ENCODE measurements around the gene HYAL2. TPM values are rescaled to one million over a fixed set of nuclear protein-coding genes. Genes with fewer than 3 reads are reported as not detected.
A peak's percentile ranks its signal among the peaks of the same experiment; 100 is the strongest.

Gene HYAL2
- total and polyA plus RNA-seq, 9 of the 15 experiments (the other 6 are each of a cell fraction or from before 2014, with no cell fraction given): 0.36 to 22.7 (median 11.4) TPM; not detected in 1

DNA sequence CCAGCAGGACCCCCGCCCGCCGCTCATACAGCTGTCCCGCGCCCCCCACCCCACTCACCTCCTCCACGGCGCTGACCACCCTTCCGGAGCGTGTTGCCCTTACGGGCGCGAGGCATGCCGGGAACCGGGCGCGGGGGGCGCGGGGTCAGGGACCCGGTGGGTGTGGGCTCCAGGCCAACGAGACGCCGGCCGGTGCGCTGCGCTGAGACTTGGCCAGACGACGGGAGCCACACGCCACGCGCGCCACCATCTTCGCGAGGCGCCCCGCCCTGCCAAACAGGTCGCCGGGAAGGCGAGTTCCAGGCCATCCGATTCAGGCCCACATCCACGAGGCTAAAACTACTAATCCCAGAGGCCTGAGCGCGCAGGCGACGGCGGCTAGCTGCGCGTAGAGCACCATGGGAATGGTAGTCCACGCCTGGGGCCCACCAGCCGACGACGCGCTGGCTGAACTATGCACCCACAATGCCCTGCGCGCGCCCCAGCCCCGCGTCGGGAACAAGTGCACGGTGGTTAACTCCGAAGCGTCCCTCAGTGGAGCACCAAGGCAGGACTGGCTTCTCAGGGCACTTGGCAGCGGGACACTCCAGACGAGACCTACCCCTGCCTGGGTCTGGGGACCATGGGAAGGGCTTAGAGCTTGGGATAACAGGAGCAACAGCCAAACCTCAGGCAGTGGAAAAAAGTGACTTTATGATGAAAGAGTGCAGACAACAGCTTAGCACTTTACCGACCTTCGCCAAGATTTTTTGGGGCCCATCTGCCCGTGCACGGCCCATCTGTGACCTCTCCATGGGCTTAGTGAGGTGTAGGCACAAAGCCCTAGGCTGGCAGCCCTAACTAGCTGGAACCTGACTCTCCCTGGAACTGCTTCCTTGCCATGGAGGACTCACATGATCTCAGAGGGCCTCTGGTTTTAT, 30.1 kb downstream of the HYAL2 start, which contains the start of gene IFRD2 (continued):
- TF ChIP-seq, protein P1, sequence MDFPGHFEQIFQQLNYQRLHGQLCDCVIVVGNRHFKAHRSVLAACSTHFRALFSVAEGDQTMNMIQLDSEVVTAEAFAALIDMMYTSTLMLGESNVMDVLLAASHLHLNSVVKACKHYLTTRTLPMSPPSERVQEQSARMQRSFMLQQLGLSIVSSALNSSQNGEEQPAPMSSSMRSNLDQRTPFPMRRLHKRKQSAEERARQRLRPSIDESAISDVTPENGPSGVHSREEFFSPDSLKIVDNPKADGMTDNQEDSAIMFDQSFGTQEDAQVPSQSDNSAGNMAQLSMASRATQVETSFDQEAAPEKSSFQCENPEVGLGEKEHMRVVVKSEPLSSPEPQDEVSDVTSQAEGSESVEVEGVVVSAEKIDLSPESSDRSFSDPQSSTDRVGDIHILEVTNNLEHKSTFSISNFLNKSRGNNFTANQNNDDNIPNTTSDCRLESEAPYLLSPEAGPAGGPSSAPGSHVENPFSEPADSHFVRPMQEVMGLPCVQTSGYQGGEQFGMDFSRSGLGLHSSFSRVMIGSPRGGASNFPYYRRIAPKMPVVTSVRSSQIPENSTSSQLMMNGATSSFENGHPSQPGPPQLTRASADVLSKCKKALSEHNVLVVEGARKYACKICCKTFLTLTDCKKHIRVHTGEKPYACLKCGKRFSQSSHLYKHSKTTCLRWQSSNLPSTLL (IDR thresholded peaks at IDR 0.05): no peak
- TF ChIP-seq, protein P2, sequence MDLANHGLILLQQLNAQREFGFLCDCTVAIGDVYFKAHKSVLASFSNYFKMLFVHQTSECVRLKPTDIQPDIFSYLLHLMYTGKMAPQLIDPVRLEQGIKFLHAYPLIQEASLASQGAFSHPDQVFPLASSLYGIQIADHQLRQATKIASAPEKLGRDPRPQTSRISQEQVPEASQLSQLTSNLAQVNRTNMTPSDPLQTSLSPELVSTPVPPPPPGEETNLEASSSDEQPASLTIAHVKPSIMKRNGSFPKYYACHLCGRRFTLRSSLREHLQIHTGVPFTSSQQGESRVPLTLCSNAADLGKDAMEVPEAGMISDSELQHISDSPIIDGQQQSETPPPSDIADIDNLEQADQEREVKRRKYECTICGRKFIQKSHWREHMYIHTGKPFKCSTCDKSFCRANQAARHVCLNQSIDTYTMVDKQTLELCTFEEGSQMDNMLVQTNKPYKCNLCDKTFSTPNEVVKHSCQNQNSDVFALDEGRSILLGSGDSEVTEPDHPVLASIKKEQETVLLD (IDR thresholded peaks at IDR 0.05): peak; percentile 25; the same call in 1 of the 2 replicates
- TF ChIP-seq ZNF764 (CRISPR knock-in tag; IDR thresholded peaks at IDR 0.05; ENCODE audit: low read depth): no peak
- peak; percentile 82 for TF ChIP-seq BCL6 (CRISPR knock-in tag; IDR thresholded peaks at IDR 0.05)
- TF ChIP-seq PBX2 (CRISPR knock-in tag; IDR thresholded peaks at IDR 0.05; ENCODE audit: low read depth): no peak
- no peak for TF ChIP-seq PBX2 (tag; conservative IDR thresholded peaks at IDR 0.05; ENCODE audit: low read depth)
- TF ChIP-seq TEAD2 (tag; IDR thresholded peaks at IDR 0.05): peak; percentile 52; the same call in 1 of the 2 replicates
- TF ChIP-seq HES1 (IDR thresholded peaks at IDR 0.05; ENCODE audit: low read depth): no peak
- no peak for TF ChIP-seq PHF21A (IDR thresholded peaks at IDR 0.05; ENCODE audit: borderline replicate concordance, low read depth)
- no peak for TF ChIP-seq THAP12 (CRISPR knock-in tag; IDR thresholded peaks at IDR 0.05)
- no peak for TF ChIP-seq RBM17 (IDR thresholded peaks at IDR 0.05; ENCODE audit: borderline replicate concordance, low read depth, low read length)
- TF ChIP-seq U2AF2 (optimal IDR thresholded peaks at IDR 0.05; ENCODE audit: low read depth, low read length): no peak
- TF ChIP-seq RNF219 (CRISPR knock-in tag; IDR thresholded peaks at IDR 0.05): no peak
